Measurements from ENCODE around the gene SGPP1.

GRCh38 chr14:63712123-63712522 lies 15.7 kb downstream of the SGPP1 start:
- TF ChIP-seq EZH2 (IDR thresholded peaks at IDR 0.05; ENCODE audit: borderline replicate concordance, insufficient read depth, low read depth, low read length, poor library complexity, severe bottlenecking) (no peak), CTCF (IDR thresholded peaks at IDR 0.05) (no peak)

Data from B cell (primary cell).